Stimulated activated naive CD8-positive, alpha-beta T cell treated with anti-CD3 and anti-CD28 coated beads, Interleukin-15, Interleukin-2, amounts not matched to agents 100 ng/mL and 50 ng/mL, for 24 hours (primary cell): ENCODE measurements around the gene OR6C4.
"Not testable (repeated sequence)": the region's sequence is repeated elsewhere in the genome, so short reads cannot be mapped to it uniquely, and the experiment has no call there.

Experiments used
- H3K27ac Mint-ChIP-seq: one replicate; pipeline ENCODE4 v1.8.0; 2021; ENCODE audit warnings: mild to moderate bottlenecking, mixed read lengths
- H3K27me3 Mint-ChIP-seq: one replicate; pipeline ENCODE4 v1.8.0; 2021; ENCODE audit warnings: mixed read lengths
- H3K36me3 Mint-ChIP-seq: one replicate; pipeline ENCODE4 v1.8.0; 2021; ENCODE audit warnings: low read depth, mixed read lengths
- H3K4me1 Mint-ChIP-seq: one replicate; pipeline ENCODE4 v1.8.0; 2021; ENCODE audit warnings: low read depth, mixed read lengths
- H3K4me3 Mint-ChIP-seq: one replicate; pipeline ENCODE4 v1.8.0; 2021; ENCODE audit warnings: mild to moderate bottlenecking, mixed read lengths
- H3K9me3 Mint-ChIP-seq: one replicate; pipeline ENCODE4 v1.8.0; 2021; ENCODE audit warnings: mixed read lengths

The OR6C4 gene

DNA sequence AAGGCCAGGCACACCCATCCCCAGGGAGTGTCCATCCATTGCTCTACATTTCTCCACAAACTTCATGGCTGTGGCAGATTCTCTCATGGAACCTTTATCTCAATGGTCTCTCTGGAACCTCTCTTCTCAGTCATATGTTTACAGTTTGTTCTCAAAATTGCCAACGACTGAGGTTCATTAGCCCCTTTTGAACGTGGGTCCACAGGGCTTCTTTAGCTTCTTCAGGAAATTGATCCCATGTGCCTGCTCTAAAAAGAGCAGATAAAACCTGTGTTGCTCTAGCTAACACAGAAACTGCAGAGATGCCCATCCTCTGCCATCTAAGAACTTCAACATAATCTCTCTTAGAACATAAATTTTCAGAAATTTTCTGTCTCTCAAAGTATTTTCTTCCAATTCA, at the start of gene OR6C4:
OR6C4 (plus strand) TSS at position 301 of the 400 bp plus-strand sequence. CDS start 1,625 bp downstream, outside the sequence.
- no peaks in the 10 kb centered on the region for H3K9me3 Mint-ChIP-seq
- H3K4me1 Mint-ChIP-seq: no peaks in the 10 kb centered on the region
- H3K27me3 Mint-ChIP-seq: peaks cover 38% of the 10 kb centered on the region
- H3K4me3 Mint-ChIP-seq: no peak within 1 kb of the TSS
- no peak within 1 kb of the TSS for H3K27ac Mint-ChIP-seq
- no peaks in the 10 kb centered on the region for H3K36me3 Mint-ChIP-seq

DNA sequence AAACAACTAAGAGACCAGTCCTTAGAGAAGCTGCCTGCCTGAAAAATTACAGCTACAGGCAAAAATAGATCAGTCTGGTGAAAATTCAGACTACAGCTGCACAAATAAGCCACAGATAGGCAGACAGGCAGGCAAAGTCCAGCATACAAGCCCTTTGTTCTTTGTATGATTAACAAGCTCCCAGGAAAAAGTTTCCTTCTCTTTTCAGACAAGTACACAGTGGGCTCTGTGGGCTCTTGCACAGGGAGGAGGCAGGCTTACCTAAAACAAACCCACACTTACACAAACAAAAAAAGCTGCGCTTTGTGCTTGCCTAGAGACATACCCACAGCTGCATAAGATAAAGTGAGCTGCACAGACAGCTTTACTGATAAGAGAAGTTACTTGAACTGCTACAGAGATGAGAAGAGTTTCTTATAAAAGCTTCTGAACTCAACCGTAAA, 49.6 kb upstream of the OR6C4 start:
- no peaks in the 10 kb centered on the region for H3K4me1 Mint-ChIP-seq
- peaks cover 14% of the 10 kb centered on the region for H3K27me3 Mint-ChIP-seq
- no peaks in the 10 kb centered on the region for H3K36me3 Mint-ChIP-seq
- H3K9me3 Mint-ChIP-seq: no peaks in the 10 kb centered on the region
- no peak overlapping the region for H3K27ac Mint-ChIP-seq
- no peak overlapping the region for H3K4me3 Mint-ChIP-seq

DNA sequence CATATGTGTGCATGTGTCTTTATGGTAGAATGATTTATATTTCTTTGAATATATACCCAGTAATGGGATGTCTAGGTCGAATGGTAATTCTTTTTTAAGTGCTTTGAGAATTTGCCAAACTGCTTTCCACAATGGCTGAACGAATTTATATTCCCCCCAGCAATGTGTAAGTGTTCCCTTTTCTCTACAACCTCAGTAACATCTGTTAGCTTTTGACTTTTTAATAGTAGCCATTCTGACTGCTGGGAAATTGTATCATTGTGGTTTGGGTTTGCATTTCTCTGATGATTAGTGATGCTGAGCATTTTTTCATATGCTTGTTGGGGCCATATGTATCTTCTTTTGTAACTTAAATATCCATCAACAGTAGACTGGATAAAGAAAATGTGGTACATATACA, 47.8 kb upstream of the OR6C4 start:
- Mint-ChIP-seq H3K9me3 (no peaks in the 10 kb centered on the region), H3K4me1 (no peaks in the 10 kb centered on the region), H3K36me3 (no peaks in the 10 kb centered on the region), H3K27me3 (peaks cover 6% of the 10 kb centered on the region), H3K27ac (no peak overlapping the region), H3K4me3 (no peak overlapping the region)

DNA sequence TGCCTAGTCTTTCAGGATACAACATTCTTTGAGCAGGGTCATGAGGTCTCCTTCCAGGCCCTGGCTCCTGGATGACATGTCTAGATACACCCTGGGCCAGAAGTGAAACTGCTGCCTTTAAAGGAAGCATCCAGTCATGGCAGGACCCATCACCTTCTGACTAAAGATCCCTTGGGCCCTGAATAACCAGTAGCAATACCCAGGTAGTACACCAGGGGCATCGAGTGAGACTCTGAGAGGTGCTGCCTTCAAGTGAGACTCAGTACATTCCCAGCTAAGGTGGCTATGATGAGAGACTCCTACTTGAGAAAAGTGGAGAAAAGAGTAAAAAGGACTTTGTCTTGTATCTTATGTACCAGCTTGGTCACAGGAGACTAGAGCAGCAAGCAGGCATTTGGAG, 33.7 kb upstream of the OR6C4 start:
- H3K27me3 Mint-ChIP-seq: peaks cover 42% of the 10 kb centered on the region
- no peak overlapping the region for H3K27ac Mint-ChIP-seq
- H3K9me3 Mint-ChIP-seq: peaks cover 7% of the 10 kb centered on the region
- no peaks in the 10 kb centered on the region for H3K4me1 Mint-ChIP-seq
- no peaks in the 10 kb centered on the region for H3K36me3 Mint-ChIP-seq
- H3K4me3 Mint-ChIP-seq: no peak overlapping the region

DNA sequence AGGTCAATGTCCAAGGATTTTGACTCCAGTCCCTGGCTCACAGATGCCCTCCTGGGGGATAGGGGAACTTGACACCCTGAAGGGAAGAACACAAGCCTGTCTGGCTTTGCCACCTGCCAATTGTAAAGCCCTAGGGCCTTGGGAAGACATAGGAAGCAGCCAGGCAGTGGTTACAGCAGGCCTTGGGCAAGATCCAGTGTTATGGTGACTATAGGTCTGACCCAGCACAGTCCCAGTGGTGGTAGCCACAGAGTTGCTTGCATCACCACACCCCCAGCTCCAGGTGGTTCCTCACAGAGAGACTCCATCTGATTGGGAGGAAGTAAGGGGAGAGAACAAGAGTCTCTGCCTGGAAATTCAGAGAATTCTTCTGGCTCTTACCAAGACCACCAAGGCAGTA, 33.0 kb upstream of the OR6C4 start:
- H3K4me3 Mint-ChIP-seq: no peak overlapping the region

DNA sequence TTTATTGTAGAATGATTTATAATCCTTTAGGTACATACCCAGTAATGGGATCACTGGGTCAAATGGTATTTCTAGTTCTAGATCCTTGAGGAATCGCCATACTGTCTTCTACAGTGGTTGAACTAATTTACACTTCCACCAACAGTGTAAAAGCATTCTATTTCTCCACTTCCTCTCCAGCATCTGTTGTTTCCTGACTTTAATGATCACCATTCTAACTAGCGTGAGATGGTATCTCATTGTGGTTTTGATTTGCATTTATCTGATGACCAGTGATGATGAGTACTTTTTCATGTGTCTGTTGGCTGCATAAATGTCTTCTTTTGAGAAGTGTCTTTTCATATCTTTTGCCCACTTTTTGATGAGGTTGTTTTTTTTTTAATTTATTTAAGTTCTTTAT, 1.2 kb upstream of the OR6C4 start:
- not testable (repeated sequence) for H3K4me3 Mint-ChIP-seq, H3K36me3 Mint-ChIP-seq, H3K27ac Mint-ChIP-seq, H3K9me3 Mint-ChIP-seq, H3K4me1 Mint-ChIP-seq
- H3K27me3 Mint-ChIP-seq: peaks cover 38% of the 10 kb centered on the region

More for the DNA sequence above, 33.0 kb upstream of the OR6C4 start:
- H3K4me1 Mint-ChIP-seq: no peaks in the 10 kb centered on the region
- H3K36me3 Mint-ChIP-seq: no peaks in the 10 kb centered on the region
- peaks cover 7% of the 10 kb centered on the region for H3K9me3 Mint-ChIP-seq
- peaks cover 42% of the 10 kb centered on the region for H3K27me3 Mint-ChIP-seq
- no peak overlapping the region for H3K27ac Mint-ChIP-seq

DNA sequence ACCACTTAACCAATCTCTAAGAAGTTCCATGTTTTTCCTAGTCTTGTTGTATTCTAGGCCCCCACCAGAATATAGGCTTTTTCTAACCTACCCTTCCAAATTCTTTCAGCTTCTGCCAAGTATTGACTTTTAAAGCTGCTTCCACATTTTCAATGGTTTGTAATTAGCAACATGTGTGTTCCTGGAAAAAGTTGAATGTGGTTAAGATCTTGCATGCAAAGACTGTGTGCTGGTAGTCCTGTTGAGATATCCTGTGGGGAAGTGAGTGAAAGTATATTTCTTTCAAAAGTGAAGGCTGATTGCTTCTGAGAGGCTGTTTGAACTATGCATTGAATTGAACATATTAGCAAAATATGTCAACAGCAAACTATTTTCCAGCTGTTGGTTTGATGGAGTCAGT, 646 bp upstream of the OR6C4 start:
- peaks cover 38% of the 10 kb centered on the region for H3K27me3 Mint-ChIP-seq
- no peaks in the 10 kb centered on the region for H3K9me3 Mint-ChIP-seq
- H3K27ac Mint-ChIP-seq: no peak overlapping the region
- H3K4me1 Mint-ChIP-seq: no peaks in the 10 kb centered on the region
- no peaks in the 10 kb centered on the region for H3K36me3 Mint-ChIP-seq
- H3K4me3 Mint-ChIP-seq: no peak overlapping the region

DNA sequence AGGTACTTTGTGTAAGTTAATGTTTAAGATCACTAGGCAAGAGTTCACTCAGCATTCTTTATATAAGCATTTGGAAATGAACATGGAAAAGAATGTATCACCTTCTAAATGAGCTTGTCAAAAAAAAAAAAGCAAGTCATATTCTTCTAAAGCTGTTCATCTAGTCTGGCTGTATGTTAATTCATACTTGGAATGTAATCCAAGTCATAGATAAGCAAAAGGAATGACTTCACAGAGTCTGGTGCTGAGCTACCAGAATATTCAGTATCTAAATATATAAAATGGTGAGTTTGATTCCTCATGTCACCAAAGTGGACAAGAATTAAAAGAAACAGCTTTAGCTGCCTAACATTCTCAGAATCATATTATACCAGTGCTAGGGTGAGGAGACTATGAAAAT, 4.9 kb downstream of the OR6C4 start:
- Mint-ChIP-seq H3K27me3 (peaks cover 29% of the 10 kb centered on the region), H3K9me3 (peaks cover 14% of the 10 kb centered on the region), H3K36me3 (no peaks in the 10 kb centered on the region), H3K4me1 (no peaks in the 10 kb centered on the region), H3K27ac (no peak overlapping the region), H3K4me3 (no peak overlapping the region)

DNA sequence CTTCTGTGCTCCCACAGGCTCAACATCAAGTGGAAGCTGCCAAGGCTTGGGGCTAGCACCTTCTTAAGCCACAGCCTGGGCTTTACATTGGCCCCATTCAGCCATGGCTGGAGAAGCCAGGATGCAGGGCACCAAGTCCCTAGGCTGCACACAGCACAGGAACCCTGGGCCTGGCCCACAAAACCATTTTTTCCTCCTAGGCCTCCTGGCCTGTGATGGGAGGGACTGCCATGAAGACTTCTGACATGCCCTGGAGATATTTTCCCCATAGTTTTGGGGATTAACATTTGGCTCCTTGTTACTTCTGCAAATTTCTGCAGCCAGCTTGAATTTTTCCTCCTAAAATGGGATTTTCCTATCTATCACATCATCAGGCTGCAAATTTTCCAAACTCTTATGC, 20.7 kb downstream of the OR6C4 start:
- peaks cover 31% of the 10 kb centered on the region for H3K9me3 Mint-ChIP-seq

DNA sequence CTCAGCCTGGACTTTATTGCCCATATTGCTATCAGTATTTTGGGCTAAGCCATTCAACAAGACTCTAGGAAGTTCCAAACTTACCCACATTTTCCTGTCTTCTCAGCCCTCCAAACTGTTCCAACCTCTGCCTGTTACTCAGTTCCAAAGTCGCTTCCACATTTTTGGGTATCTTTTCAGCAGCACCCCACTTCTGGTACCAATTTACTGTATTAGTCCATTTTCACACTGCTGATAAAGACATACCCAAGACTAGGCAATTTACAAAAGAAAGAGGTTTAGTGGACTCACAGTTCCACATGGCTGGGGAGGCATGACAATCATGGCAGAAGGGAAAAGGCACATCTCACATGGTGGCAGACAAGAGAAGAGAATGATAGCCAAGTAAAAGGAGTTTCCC, 21.3 kb downstream of the OR6C4 start:
- Mint-ChIP-seq H3K9me3 (peaks cover 31% of the 10 kb centered on the region), H3K27me3 (peaks cover 27% of the 10 kb centered on the region), H3K36me3 (peaks cover 13% of the 10 kb centered on the region)
- H3K4me3 Mint-ChIP-seq, H3K27ac Mint-ChIP-seq, H3K4me1 Mint-ChIP-seq: not testable (repeated sequence)

More for the DNA sequence above, 20.7 kb downstream of the OR6C4 start:
- H3K4me1 Mint-ChIP-seq, H3K4me3 Mint-ChIP-seq, H3K27ac Mint-ChIP-seq: not testable (repeated sequence)
- Mint-ChIP-seq H3K36me3 (peaks cover 13% of the 10 kb centered on the region), H3K27me3 (peaks cover 27% of the 10 kb centered on the region)

DNA sequence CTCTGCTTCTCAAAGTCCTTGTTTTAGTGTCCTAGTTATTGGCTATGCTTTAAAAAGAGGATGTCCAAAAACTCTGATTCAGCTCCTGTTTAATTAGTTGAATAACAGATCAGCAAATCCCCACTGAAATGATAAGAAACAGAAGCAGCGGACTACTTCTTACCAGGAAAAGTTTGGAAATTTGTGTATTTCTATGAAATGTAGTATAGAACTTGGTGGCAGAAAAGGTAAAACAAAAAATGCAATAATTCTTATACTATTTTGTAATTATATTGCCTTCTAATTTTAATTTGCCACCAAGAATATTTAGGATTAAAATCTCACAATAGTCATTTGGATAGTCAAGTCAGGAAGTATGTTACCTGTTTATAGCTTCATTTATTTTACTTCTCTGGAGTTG, 22.8 kb downstream of the OR6C4 start, which contains the start of gene OR2AP1:
OR2AP1 (plus strand) TSS at position 301 of the 400 bp plus-strand sequence. CDS start 1,947 bp downstream, outside the sequence.
- peaks cover 27% of the 10 kb centered on the region for H3K27me3 Mint-ChIP-seq
- peaks cover 13% of the 10 kb centered on the region for H3K36me3 Mint-ChIP-seq
- no peaks in the 10 kb centered on the region for H3K4me1 Mint-ChIP-seq
- peaks cover 29% of the 10 kb centered on the region for H3K9me3 Mint-ChIP-seq
- no peak within 1 kb of the TSS for H3K4me3 Mint-ChIP-seq
- no peak within 1 kb of the TSS for H3K27ac Mint-ChIP-seq

DNA sequence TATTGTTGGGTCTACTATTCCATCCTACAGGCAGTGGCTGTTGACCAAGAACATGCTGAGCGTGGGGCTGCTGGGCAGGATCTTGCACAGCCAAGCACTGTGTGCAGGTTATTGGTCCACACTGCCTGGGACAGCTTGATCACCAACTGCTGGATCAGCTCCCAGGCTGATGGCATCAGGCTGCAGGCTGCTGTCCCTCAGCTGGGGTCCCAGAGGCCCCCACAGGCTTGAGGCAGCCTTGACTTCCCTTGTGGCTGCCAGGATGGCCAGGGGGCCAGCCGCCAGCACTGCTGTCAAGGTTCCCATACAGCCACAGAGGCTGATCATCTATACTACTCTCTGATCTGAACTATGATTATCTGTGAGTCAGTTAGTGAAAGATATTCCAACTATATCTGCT, 32.7 kb downstream of the OR6C4 start:
- Mint-ChIP-seq H3K27ac (no peak overlapping the region), H3K27me3 (peaks cover 41% of the 10 kb centered on the region), H3K4me3 (no peak overlapping the region), H3K9me3 (peaks cover 11% of the 10 kb centered on the region), H3K4me1 (no peaks in the 10 kb centered on the region), H3K36me3 (no peaks in the 10 kb centered on the region)

DNA sequence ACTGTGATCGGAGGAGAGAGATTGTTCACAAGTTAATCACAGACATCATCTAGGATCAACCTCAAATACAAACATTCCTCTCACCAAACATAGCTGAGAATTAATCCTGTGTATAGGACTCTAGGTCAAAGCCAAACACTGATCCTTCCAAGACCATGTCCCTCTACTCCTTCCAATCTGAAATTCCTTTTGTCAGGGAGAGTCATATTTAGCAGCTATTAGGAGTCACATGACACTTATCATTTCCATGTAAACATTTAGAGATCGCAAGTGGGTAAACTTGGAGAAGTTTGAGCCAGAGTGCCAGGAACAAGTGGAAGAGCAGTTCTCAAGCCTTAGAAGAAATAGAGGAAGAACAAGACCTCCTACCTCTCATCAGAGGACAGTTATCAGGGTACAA, 36.4 kb downstream of the OR6C4 start:
- H3K9me3 Mint-ChIP-seq: no peaks in the 10 kb centered on the region
- peaks cover 42% of the 10 kb centered on the region for H3K27me3 Mint-ChIP-seq
- H3K36me3 Mint-ChIP-seq: peaks cover 4% of the 10 kb centered on the region
- no peaks in the 10 kb centered on the region for H3K4me1 Mint-ChIP-seq
- no peak overlapping the region for H3K4me3 Mint-ChIP-seq
- H3K27ac Mint-ChIP-seq: no peak overlapping the region

DNA sequence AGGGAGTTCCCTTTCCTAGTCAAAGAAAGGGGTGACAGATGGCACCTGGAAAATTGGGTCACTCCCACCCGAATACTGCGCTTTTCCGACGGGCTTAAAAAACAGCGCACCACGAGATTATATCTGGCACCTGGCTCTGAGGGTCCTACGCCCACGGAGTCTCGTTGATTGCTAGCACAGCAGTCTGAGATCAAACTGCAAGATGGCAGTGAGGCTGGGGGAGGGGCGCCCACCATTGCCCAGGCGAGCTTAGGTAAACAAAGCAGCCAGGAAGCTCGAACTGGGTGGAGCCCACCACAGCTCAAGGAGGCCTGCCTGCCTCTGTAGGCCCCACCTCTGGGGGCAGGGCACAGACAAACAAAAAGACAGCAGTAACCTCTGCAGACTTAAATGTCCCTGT, 40.8 kb downstream of the OR6C4 start:
- H3K36me3 Mint-ChIP-seq, H3K4me1 Mint-ChIP-seq, H3K27ac Mint-ChIP-seq, H3K9me3 Mint-ChIP-seq, H3K4me3 Mint-ChIP-seq: not testable (repeated sequence)
- H3K27me3 Mint-ChIP-seq: peaks cover 30% of the 10 kb centered on the region
